ENCODE data around the gene AGPAT3. TPM values are rescaled to one million over a fixed set of nuclear protein-coding genes. Genes with fewer than 3 reads are reported as not detected.

Gene AGPAT3
- polyA plus RNA-seq, 2 of the 4 experiments (the other 2 are of a cell fraction) = 18.2 to 20.3 TPM

GRCh38 chr21:43933199-43933598 lies 68.2 kb downstream of the AGPAT3 start:
- CTCF ChIA-PET = interaction anchor here (0.9 to 1.2 kb wide), 2 partner anchors 16 to 122 kb away, joined by 3 to 4 read pairs; no protein-coding TSS in a partner anchor
- no peak for TF ChIP-seq CBX2 (IDR thresholded peaks at IDR 0.05; ENCODE audit: borderline replicate concordance, low read depth)
- TF ChIP-seq MYC (IDR thresholded peaks at IDR 0.05; ENCODE audit: borderline replicate concordance, low read length) = no peak
- no peak for TF ChIP-seq ESRRA (IDR thresholded peaks at IDR 0.05; ENCODE audit: borderline replicate concordance, low read length)
- TF ChIP-seq, protein P1, sequence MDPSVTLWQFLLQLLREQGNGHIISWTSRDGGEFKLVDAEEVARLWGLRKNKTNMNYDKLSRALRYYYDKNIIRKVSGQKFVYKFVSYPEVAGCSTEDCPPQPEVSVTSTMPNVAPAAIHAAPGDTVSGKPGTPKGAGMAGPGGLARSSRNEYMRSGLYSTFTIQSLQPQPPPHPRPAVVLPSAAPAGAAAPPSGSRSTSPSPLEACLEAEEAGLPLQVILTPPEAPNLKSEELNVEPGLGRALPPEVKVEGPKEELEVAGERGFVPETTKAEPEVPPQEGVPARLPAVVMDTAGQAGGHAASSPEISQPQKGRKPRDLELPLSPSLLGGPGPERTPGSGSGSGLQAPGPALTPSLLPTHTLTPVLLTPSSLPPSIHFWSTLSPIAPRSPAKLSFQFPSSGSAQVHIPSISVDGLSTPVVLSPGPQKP (IDR thresholded peaks at IDR 0.05; ENCODE audit: low read depth, low read length) = no peak
- no peak for TF ChIP-seq GATA3 (IDR thresholded peaks at IDR 0.05; ENCODE audit: borderline replicate concordance)

DNA sequence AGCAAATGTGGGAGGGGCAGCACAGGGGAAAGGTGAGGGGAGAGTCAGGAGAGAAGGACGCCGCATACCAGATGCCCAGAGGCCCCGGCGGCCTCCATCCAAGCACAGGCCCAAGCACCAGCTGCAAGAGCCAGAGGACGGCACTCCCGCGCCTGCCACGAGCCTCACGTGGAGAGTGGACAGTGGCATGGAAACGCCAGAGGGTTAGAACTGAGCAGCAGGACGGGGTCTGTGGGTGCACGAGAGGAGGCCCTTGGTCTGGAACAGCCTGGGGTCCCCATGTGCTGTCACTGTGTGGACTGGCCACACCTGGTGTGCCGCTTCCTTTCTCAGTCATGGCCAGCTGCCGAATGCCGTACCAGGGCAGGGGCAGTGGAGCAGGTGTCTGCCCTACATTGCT lies 68.7 kb downstream of the AGPAT3 start:
- ATAC-seq (no peak), DNase-seq (ENCODE audit: low read depth in 1 of 2, low spot score in 1 of 2) (no peak), FAIRE-seq (no peak)
- H3K4me2 ChIP-seq = no peak overlapping the region
- TF ChIP-seq HMGXB4 (CRISPR knock-in tag; IDR thresholded peaks at IDR 0.05; ENCODE audit: borderline replicate concordance) (no peak), HOXA7 (CRISPR knock-in tag; IDR thresholded peaks at IDR 0.05) (no peak), TFCP2L1 (CRISPR knock-in tag; IDR thresholded peaks at IDR 0.05) (no peak), SMC3 (IDR thresholded peaks at IDR 0.05) (no peak), CHD4 (IDR thresholded peaks at IDR 0.05; ENCODE audit: borderline replicate concordance) (no peak), NR3C1 (IDR thresholded peaks at IDR 0.05) (no peak), MAFK (IDR thresholded peaks at IDR 0.05; ENCODE audit: partially characterized antibody) (no peak), RCOR1 (IDR thresholded peaks at IDR 0.05; ENCODE audit: low read depth, low read length) (no peak), KDM1A (IDR thresholded peaks at IDR 0.05; ENCODE audit: low read depth) (no peak), ESRRA (IDR thresholded peaks at IDR 0.05; ENCODE audit: borderline replicate concordance, low read length) (no peak), CHD2 (IDR thresholded peaks at IDR 0.05; ENCODE audit: low read length, partially characterized antibody) (no peak), FOSB (CRISPR knock-in tag; IDR thresholded peaks at IDR 0.05) (no peak), POLR2AphosphoS2 (conservative IDR thresholded peaks at IDR 0.05; ENCODE audit: low read length) (no peak), MYC (IDR thresholded peaks at IDR 0.05; ENCODE audit: borderline replicate concordance, low read length) (no peak)
- TF ChIP-seq, protein P1 (IDR thresholded peaks at IDR 0.05; ENCODE audit: low read depth, low read length) = no peak
- POLR2A ChIA-PET = no interaction called here
- CTCF ChIA-PET = interaction anchor here (0.9 to 1.2 kb wide), 2 partner anchors 16 to 122 kb away, joined by 3 to 4 read pairs; no protein-coding TSS in a partner anchor
- WGBS (ENCODE audit: missing lambda C conversion rate) = 97% methylated on average over 14 of the region's 15 CpGs
- H3K27ac ChIP-seq = no peak overlapping the region
- no peak overlapping the region for H3K4me3 ChIP-seq
- H3K9me3 ChIP-seq = no peaks in the 10 kb centered on the region
- 0 out of 3 replicates have a peak, but pooled peaks cover 1% of the 10 kb centered on the region for H3K4me1 ChIP-seq

More at GRCh38 chr21:43933199-43933598, 68.2 kb downstream of the AGPAT3 start:
- no peak overlapping the region for H3K4me3 ChIP-seq
- DNase-seq (ENCODE audit: low read depth in 1 of 2, low spot score in 1 of 2) (no peak), ATAC-seq (no peak), FAIRE-seq (no peak)
- H3K4me2 ChIP-seq = no peak overlapping the region
- POLR2A ChIA-PET = no interaction called here
- 92% methylated on average over 12 of the region's 12 CpGs for WGBS (ENCODE audit: missing lambda C conversion rate)
- no peaks in the 10 kb centered on the region for H3K9me3 ChIP-seq
- no peaks in the 10 kb centered on the region for H3K4me1 ChIP-seq
- no peak overlapping the region for H3K27ac ChIP-seq

DNA sequence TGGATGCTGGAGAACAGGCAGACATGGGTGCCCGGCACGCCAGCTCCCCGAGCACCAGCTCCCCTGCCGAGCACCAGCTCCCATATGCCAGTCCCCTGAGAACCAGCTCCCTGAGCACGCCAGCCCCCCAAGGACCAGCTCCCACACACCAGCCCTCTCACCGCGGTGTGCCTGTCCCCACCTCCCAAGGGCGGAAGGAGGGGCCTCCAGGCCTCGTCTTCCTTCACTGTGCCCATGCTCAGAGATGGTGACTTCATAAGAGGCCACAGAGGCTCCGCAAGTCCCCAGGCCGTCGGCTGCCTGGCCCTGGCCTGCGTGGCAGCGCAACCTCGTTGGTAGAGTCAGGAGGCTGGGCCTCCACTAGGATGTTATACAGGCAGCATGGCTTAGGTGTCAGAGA lies 69.1 kb downstream of the AGPAT3 start:
- no peak overlapping the region for H3K4me3 ChIP-seq
- ATAC-seq = no peak
- H3K4me1 ChIP-seq = 0 out of 3 replicates have a peak, but pooled peaks cover 3% of the 10 kb centered on the region
- WGBS (ENCODE audit: missing lambda C conversion rate) = 92% methylated on average over 6 of the region's 15 CpGs
- no peak for DNase-seq (ENCODE audit: low read depth in 1 of 2, low spot score in 1 of 2)
- CTCF ChIA-PET = interaction anchor here (1.2 kb wide), 1 partner anchor 123 kb away, joined by 3 read pairs; no protein-coding TSS in a partner anchor
- FAIRE-seq = no peak
- no peak overlapping the region for H3K4me2 ChIP-seq
- no peak overlapping the region for H3K27ac ChIP-seq
- no peaks in the 10 kb centered on the region for H3K9me3 ChIP-seq
- POLR2A ChIA-PET = no interaction called here
- TF ChIP-seq POLR2AphosphoS2 (conservative IDR thresholded peaks at IDR 0.05; ENCODE audit: low read length) = no peak
- TF ChIP-seq HOXB5 (CRISPR knock-in tag; IDR thresholded peaks at IDR 0.05) = no peak
- TF ChIP-seq E2F6 (IDR thresholded peaks at IDR 0.05; ENCODE audit: borderline replicate concordance, low read depth) = no peak
- TF ChIP-seq POLR2A (IDR thresholded peaks at IDR 0.05; ENCODE audit: low read length) = no peak
- no peak for TF ChIP-seq ZC3H11A (IDR thresholded peaks at IDR 0.05)
- TF ChIP-seq NFE2L2 (conservative IDR thresholded peaks at IDR 0.05; ENCODE audit: low read length) = no peak
- no peak for TF ChIP-seq PBX3 (IDR thresholded peaks at IDR 0.05)
- no peak for TF ChIP-seq ATOH8 (CRISPR knock-in tag; IDR thresholded peaks at IDR 0.05; ENCODE audit: low read depth)
- no peak for TF ChIP-seq ZSCAN20 (CRISPR knock-in tag; IDR thresholded peaks at IDR 0.05)
- no peak for TF ChIP-seq ESRRA (IDR thresholded peaks at IDR 0.05; ENCODE audit: borderline replicate concordance, low read length)
- no peak for TF ChIP-seq FOSB (CRISPR knock-in tag; IDR thresholded peaks at IDR 0.05)
- TF ChIP-seq, protein P2, sequence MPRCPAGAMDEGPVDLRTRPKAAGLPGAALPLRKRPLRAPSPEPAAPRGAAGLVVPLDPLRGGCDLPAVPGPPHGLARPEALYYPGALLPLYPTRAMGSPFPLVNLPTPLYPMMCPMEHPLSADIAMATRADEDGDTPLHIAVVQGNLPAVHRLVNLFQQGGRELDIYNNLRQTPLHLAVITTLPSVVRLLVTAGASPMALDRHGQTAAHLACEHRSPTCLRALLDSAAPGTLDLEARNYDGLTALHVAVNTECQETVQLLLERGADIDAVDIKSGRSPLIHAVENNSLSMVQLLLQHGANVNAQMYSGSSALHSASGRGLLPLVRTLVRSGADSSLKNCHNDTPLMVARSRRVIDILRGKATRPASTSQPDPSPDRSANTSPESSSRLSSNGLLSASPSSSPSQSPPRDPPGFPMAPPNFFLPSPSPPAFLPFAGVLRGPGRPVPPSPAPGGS (IDR thresholded peaks at IDR 0.05) = no peak
